GM12878 (cell line): Measurements from ENCODE around the gene C3orf22. TPM values are rescaled to one million over a fixed set of nuclear protein-coding genes. Genes with fewer than 3 reads are reported as not detected.

Source experiments
- ATAC-seq: fragments of 200-7000 bp; cut with Tn5 transposase; 3 replicates; pipeline ENCODE4 v1.9.1; 2020; ENCODE audit warnings: mild to moderate bottlenecking, moderate library complexity
- BruUV-seq: library from RNA; stranded (reverse); fragments of 400-500 nt; replicated peaks from 2 replicates; lab custom pipeline; 2021; lab: Mats Ljungman, UMichigan
- CTCF ChIA-PET: fragments of 300-600 bp; sonication (Branson Sonifier 250); formaldehyde crosslinking; extraction: SDS; loops from one replicate; lab custom pipeline; 2021; ENCODE audit warnings: inconsistent platforms; lab: Yijun Ruan, JAX
- POLR2A ChIA-PET: fragments of 350-600 bp; formaldehyde crosslinking; extraction: SDS; loops from one replicate; lab custom pipeline; 2021; ENCODE audit warnings: inconsistent platforms; lab: Charles Lee
- RAD21 ChIA-PET: fragments of 300-600 bp; sonication (Branson Sonifier 250); formaldehyde crosslinking; loops from one replicate; lab custom pipeline; 2023; ENCODE audit warnings: antibody characterized with exemption; ENCODE audit not compliant: unreplicated experiment; lab: Charles Lee
- SMC1A ChIA-PET: fragments of 300-600 bp; sonication (Branson Sonifier 250); formaldehyde crosslinking; loops from one replicate; lab custom pipeline; 2023; ENCODE audit not compliant: unreplicated experiment, uncharacterized antibody; lab: Charles Lee
- DNase-seq: peaks from one replicate; pipeline ENCODE4 v3.0.0-alpha.2; 2011; ENCODE audit warnings: low read depth, low spot score
- FAIRE-seq: peaks from 3 replicates; lab custom pipeline; 2011; peaks lifted over from hg19 to GRCh38; lab: Jason Lieb, UNC
- H2AFZ ChIP-seq: 2 replicates; pipeline ENCODE4 v1.6.0; 2011; ENCODE audit warnings: low read depth, low read length, control low read depth; ENCODE audit not compliant: control insufficient read depth
- H3K27ac ChIP-seq: 2 replicates; pipeline ENCODE4 v1.5.1; 2011; ENCODE audit warnings: control low read depth; ENCODE audit not compliant: control insufficient read depth, insufficient read depth
- H3K27me3 ChIP-seq, 2 experiments: replicated peaks in 1 of 2; 2 replicates each; pipeline versions ENCODE4 v1.6.0 to v1.6.1; 2011; ENCODE audit warnings: low read length in 1 of 2; ENCODE audit not compliant: control insufficient read depth in 2 of 2, insufficient read depth in 2 of 2
- H3K36me3 ChIP-seq, 2 experiments: 2 replicates each; pipeline ENCODE4 v1.5.1; 2011; ENCODE audit warnings: low read length in 1 of 2; ENCODE audit not compliant: control insufficient read depth in 2 of 2, insufficient read depth in 2 of 2
- H3K4me1 ChIP-seq: 2 replicates; pipeline ENCODE4 v1.6.1; 2011; ENCODE audit warnings: mild to moderate bottlenecking, low read length, moderate library complexity, mixed read lengths; ENCODE audit not compliant: control insufficient read depth, insufficient read depth
- H3K4me2 ChIP-seq: 2 replicates; pipeline ENCODE4 v1.6.0; 2011; ENCODE audit warnings: control low read depth; ENCODE audit not compliant: control insufficient read depth, insufficient read depth
- H3K4me3 ChIP-seq: fragments of 200-600 bp; sonication (generic); 2 replicates; pipeline ENCODE4 v1.5.1; 2016
- H3K79me2 ChIP-seq: 2 replicates; pipeline ENCODE4 v1.6.0; 2011; ENCODE audit warnings: low read length; ENCODE audit not compliant: control insufficient read depth, insufficient read depth
- H3K9ac ChIP-seq: 2 replicates; pipeline ENCODE4 v1.8.0; 2011; ENCODE audit warnings: low read length, control low read depth, mixed read lengths; ENCODE audit not compliant: control insufficient read depth, insufficient read depth
- H3K9me3 ChIP-seq: replicated peaks from 3 replicates; pipeline ENCODE4 v1.5.1; 2011; ENCODE audit warnings: mild to moderate bottlenecking, low read length; ENCODE audit not compliant: control insufficient read depth, insufficient read depth
- H4K20me1 ChIP-seq: 2 replicates; pipeline ENCODE4 v1.6.0; 2011; ENCODE audit not compliant: control insufficient read depth, insufficient read depth
- BCL3 ChIP-seq: IDR thresholded peaks from 2 replicates; pipeline ENCODE4 v1.6.1; 2011; ENCODE audit warnings: borderline replicate concordance, low read depth, mild to moderate bottlenecking, moderate library complexity, low read length; ENCODE audit not compliant: insufficient read depth, poor library complexity, severe bottlenecking
- E2F4 ChIP-seq: IDR thresholded peaks from 2 replicates; pipeline ENCODE4 v1.6.1; 2012; ENCODE audit warnings: low read depth, low read length, improper control_type of control experiment
- ESRRA ChIP-seq: IDR thresholded peaks from 2 replicates; pipeline ENCODE4 v1.6.1; 2012; ENCODE audit warnings: mild to moderate bottlenecking, low read length, improper control_type of control experiment
- GATAD2B ChIP-seq: fragments of 450-650 bp; conservative IDR thresholded peaks from 2 replicates; pipeline ENCODE4 v1.6.1; 2017; ENCODE audit warnings: low read depth, mild to moderate bottlenecking, moderate library complexity
- HCFC1 ChIP-seq: fragments of 150-350 bp; IDR thresholded peaks from 2 replicates; pipeline ENCODE4 v1.6.1; 2014; ENCODE audit warnings: low read length
- HDGF ChIP-seq: fragments of 450-650 bp; IDR thresholded peaks from 2 replicates; pipeline ENCODE4 v1.6.1; 2016; ENCODE audit warnings: antibody characterized with exemption
- NBN ChIP-seq: fragments of 450-650 bp; IDR thresholded peaks from 2 replicates; pipeline ENCODE4 v1.6.1; 2016
- NKRF ChIP-seq: fragments of 450-650 bp; conservative IDR thresholded peaks from 2 replicates; pipeline ENCODE4 v1.6.1; 2017; ENCODE audit warnings: mild to moderate bottlenecking, moderate library complexity
- POLR2AphosphoS5 ChIP-seq: IDR thresholded peaks from 2 replicates; pipeline ENCODE4 v1.6.1; 2011; ENCODE audit warnings: mild to moderate bottlenecking, low read length, inconsistent platforms
- RAD51 ChIP-seq: fragments of 450-650 bp; IDR thresholded peaks from 2 replicates; pipeline ENCODE4 v1.6.1; 2016; ENCODE audit warnings: moderate library complexity, mild to moderate bottlenecking, inconsistent platforms
- REST ChIP-seq: IDR thresholded peaks from 2 replicates; pipeline ENCODE4 v1.6.1; 2012; ENCODE audit warnings: mild to moderate bottlenecking, low read depth, low read length
- SUPT20H ChIP-seq: IDR thresholded peaks from 2 replicates; pipeline ENCODE4 v1.6.1; 2011; ENCODE audit warnings: low read depth, mild to moderate bottlenecking, low read length, moderate library complexity, borderline replicate concordance; ENCODE audit not compliant: control insufficient read depth
- SUZ12 ChIP-seq: fragments of 200-600 bp; sonication (generic); IDR thresholded peaks from one replicate; pipeline ENCODE4 v1.6.1; 2018; ENCODE audit warnings: antibody characterized with exemption, mild to moderate bottlenecking; ENCODE audit not compliant: unreplicated experiment
- TCF12 ChIP-seq: IDR thresholded peaks from 2 replicates; pipeline ENCODE4 v1.6.1; 2011; ENCODE audit warnings: low read depth, mild to moderate bottlenecking, low read length
- TCF7 ChIP-seq: IDR thresholded peaks from 2 replicates; pipeline ENCODE4 v1.6.1; 2014; ENCODE audit warnings: antibody characterized with exemption, borderline replicate concordance
- YBX1 ChIP-seq: fragments of 450-650 bp; IDR thresholded peaks from 2 replicates; pipeline ENCODE4 v1.6.1; 2016; ENCODE audit warnings: antibody characterized with exemption
- WGBS: methylation state at CpG from one replicate; pipeline ENCODE4 v1.1.6; 2016; ENCODE audit warnings: low lambda C conversion rate; ENCODE audit not compliant: insufficient replicate concordance, insufficient coverage; ENCODE audit errors: missing lambda C conversion rate; 5-methylcytosine and 5-hydroxymethylcytosine counted together
- in situ Hi-C: fragments of 300-500 bp; cut with MboI; formaldehyde crosslinking; loops from 9 replicates; pipeline ENCODE4 v1.14.3; 2018; ENCODE audit warnings: mixed read lengths
- intact Hi-C: fragments of 100-400 bp; cut with micrococcal nuclease; formaldehyde crosslinking; loops from one replicate; pipeline ENCODE4 v1.14.2; 2022; ENCODE audit not compliant: unreplicated experiment
- polyA plus RNA-seq, 11 experiments: library from polyadenylated mRNA; depleted of rRNA in 4 of 11; unstranded in 6 of 11; stranded (reverse) in 5 of 11; fragments of >200 nt; fragmentation: Nextera tagmentation in 4 of 11; fragmentation: Illumina TruSeq in 1 of 11; extraction: Ambion mirVana in 4 of 11; extraction: Trizol in 1 of 11; gene quantifications; 1 replicate in 1 of 11; 2 replicates in 10 of 11; pipeline versions ENCODE4 v1.2.1 to v1.2.3, GENCODE V29; 2011 to 2016; ENCODE audit warnings: inconsistent platforms in 2 of 11, missing spikeins in 2 of 11, low read depth in 1 of 11
- total RNA-seq, 4 experiments: library from RNA; depleted of rRNA in 3 of 4; stranded (reverse); fragments of >200 nt in 3 of 4; fragmentation: Illumina TruSeq in 1 of 4; extraction: Trizol in 1 of 4; gene quantifications; 2 replicates each; pipeline versions ENCODE4 v1.2.1 to v1.2.3, GENCODE V29; 2013 to 2021

C3orf22 gene
- total and polyA plus RNA-seq, 10 of the 15 experiments (the other 5 are each of a cell fraction or from before 2014, with no cell fraction given): not detected

- DNase-seq (no peak), FAIRE-seq (no peak), ATAC-seq (no peak)
- CTCF ChIA-PET: no interaction called here
- in situ Hi-C loops: no loop called here
- H3K36me3 ChIP-seq: no peaks in the 10 kb centered on the region
- no TSS peak for BruUV-seq
- H3K9me3 ChIP-seq: no peaks in the 10 kb centered on the region
- no peaks in the 10 kb centered on the region for H3K79me2 ChIP-seq
- no peak overlapping the region for H3K27ac ChIP-seq
- H3K4me2 ChIP-seq: no peak overlapping the region
- SMC1A ChIA-PET: no interaction called here
- H3K4me1 ChIP-seq: no peaks in the 10 kb centered on the region
- H3K27me3 ChIP-seq: peaks cover 2 to 4% of the 10 kb centered on the region in 2 experiments; a peak in 2 of 4 replicates
- RAD21 ChIA-PET: no interaction called here
- H4K20me1 ChIP-seq: no peaks in the 10 kb centered on the region
- intact Hi-C loops: no loop called here
- no peak overlapping the region for H3K4me3 ChIP-seq
- H3K9ac ChIP-seq: no peak overlapping the region
- POLR2A ChIA-PET: no interaction called here
- 25% methylated on average over 2 of the region's 2 CpGs for WGBS
- no peak overlapping the region for H2AFZ ChIP-seq
- TF ChIP-seq REST (no peak), HDGF (no peak), E2F4 (no peak), GATAD2B (no peak), ESRRA (no peak), NBN (no peak), POLR2AphosphoS5 (no peak), TCF12 (no peak), SUZ12 (no peak), RAD51 (no peak), BCL3 (no peak), HCFC1 (no peak), TCF7 (no peak), NKRF (no peak), SUPT20H (no peak), YBX1 (no peak)
Measured at GRCh38 chr3:126577261-126577660, 18.5 kb upstream of the C3orf22 start.
